ENCODE results near the gene BCL3.
"Not testable (repeated sequence)": the region's sequence is repeated elsewhere in the genome, so short reads cannot be mapped to it uniquely, and the experiment has no call there.

The BCL3 gene

GRCh38 chr19:44776402-44777096, 28.0 kb downstream of the BCL3 start:
- TF ChIP-seq CTCF (IDR thresholded peaks at IDR 0.05; ENCODE audit: extremely low read depth, missing control alignments) = no peak
- no peak for DNase-seq (ENCODE audit: low spot score)

DNA sequence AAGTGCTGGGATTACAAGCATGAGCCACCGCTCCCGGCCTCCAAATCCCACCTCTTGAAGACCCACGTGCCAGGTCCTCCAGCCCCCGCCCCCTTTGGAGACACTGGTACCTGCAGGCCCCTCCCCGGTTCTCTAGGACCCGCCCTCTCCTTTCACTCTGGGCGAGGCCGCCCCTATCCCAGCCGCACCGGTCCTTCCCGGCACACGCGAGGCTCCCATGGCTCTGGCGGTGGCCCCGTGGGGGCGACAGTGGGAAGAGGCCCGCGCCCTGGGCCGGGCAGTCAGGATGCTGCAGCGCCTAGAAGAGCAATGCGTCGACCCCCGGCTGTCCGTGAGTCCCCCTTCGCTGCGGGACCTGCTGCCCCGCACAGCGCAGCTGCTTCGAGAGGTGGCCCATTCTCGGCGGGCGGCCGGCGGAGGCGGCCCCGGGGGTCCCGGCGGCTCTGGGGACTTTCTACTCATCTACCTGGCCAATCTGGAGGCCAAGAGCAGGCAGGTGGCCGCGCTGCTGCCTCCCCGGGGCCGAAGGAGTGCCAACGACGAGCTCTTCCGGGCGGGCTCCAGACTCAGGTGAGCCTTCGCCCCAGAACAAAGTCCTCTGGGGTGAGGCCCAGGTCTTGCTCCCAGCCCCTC, 29.3 kb downstream of the BCL3 start, which contains the start of gene CBLC:
CBLC (plus strand) TSS at position 176 of the 633 bp plus-strand sequence; CDS start at position 218, 42 bp downstream.
- TF ChIP-seq CTCF (IDR thresholded peaks at IDR 0.05; ENCODE audit: extremely low read depth, missing control alignments) = no peak
- no peak for DNase-seq (ENCODE audit: low spot score)

DNA sequence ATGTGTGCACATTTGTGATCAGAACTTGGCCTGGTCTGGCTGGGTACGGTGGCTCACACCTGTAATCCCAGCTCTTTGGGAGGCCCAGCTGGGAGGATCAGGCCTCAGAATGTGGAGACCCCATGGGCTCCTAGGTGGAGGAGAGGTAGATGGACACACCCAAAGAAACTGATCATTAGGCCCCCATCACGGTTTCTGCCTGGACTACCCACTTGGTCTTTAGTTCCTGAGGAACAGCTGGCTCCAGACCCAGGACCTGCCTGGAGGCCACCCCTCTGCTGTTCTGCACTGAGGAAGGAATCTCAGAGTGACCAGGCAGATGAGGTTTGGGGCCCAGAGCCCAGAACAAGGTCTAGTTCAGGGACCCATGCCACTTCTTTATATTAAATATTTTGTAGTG, 30.6 kb downstream of the BCL3 start:
- no peak for DNase-seq (ENCODE audit: low spot score)
- no peak for TF ChIP-seq CTCF (IDR thresholded peaks at IDR 0.05; ENCODE audit: extremely low read depth, missing control alignments)

GRCh38 chr19:44781694-44782093, 33.2 kb downstream of the BCL3 start:
- not testable (repeated sequence) for DNase-seq (ENCODE audit: low spot score)

GRCh38 chr19:44782729-44783128, 34.2 kb downstream of the BCL3 start:
- no peak for DNase-seq (ENCODE audit: low spot score)
- TF ChIP-seq CTCF (IDR thresholded peaks at IDR 0.05; ENCODE audit: extremely low read depth, missing control alignments) = no peak

- no peak for DNase-seq (ENCODE audit: low spot score)
Observed at GRCh38 chr19:44783545-44783944, 35.0 kb downstream of the BCL3 start.

GRCh38 chr19:44785271-44785670, 36.8 kb downstream of the BCL3 start:
- DNase-seq (ENCODE audit: low spot score) = no peak
- TF ChIP-seq CTCF (IDR thresholded peaks at IDR 0.05; ENCODE audit: extremely low read depth, missing control alignments) = no peak

More at GRCh38 chr19:44783545-44783944, 35.0 kb downstream of the BCL3 start:
- no peak for TF ChIP-seq CTCF (IDR thresholded peaks at IDR 0.05; ENCODE audit: extremely low read depth, missing control alignments)

GRCh38 chr19:44785993-44786392, 37.5 kb downstream of the BCL3 start:
- no peak for TF ChIP-seq CTCF (IDR thresholded peaks at IDR 0.05; ENCODE audit: extremely low read depth, missing control alignments)
- no peak for DNase-seq (ENCODE audit: low spot score)
